WTC11 (cell line): Measurements from ENCODE around the gene PCSK4. TPM values are rescaled to one million over a fixed set of nuclear protein-coding genes. Genes with fewer than 3 reads are reported as not detected.

ENCODE experiments used
- ATAC-seq: fragments of 200-7000 bp; cut with Tn5 transposase; 2 replicates; pipeline ENCODE4 v1.10.0; 2021; ENCODE audit warnings: mild to moderate bottlenecking, moderate library complexity
- CTCF ChIA-PET: fragments of 300-600 bp; sonication (Branson Sonifier 250); formaldehyde crosslinking; loops from one replicate; lab custom pipeline; 2021; ENCODE audit warnings: antibody characterized with exemption; lab: Charles Lee
- POLR2A ChIA-PET: fragments of 350-600 bp; sonication (Branson Sonifier 250); formaldehyde crosslinking; loops from one replicate; lab custom pipeline; 2021; ENCODE audit warnings: antibody characterized with exemption; lab: Charles Lee
- DNase-seq: peaks from one replicate; pipeline ENCODE4 v3.0.0; 2021; ENCODE audit warnings: low spot score
- H3K27ac Mint-ChIP-seq: 2 replicates; pipeline ENCODE4 v1.8.0; 2021; ENCODE audit warnings: mixed read lengths
- H3K27me3 Mint-ChIP-seq: 2 replicates; pipeline ENCODE4 v1.8.0; 2021; ENCODE audit warnings: low read depth, mild to moderate bottlenecking, moderate library complexity, mixed read lengths
- H3K36me3 Mint-ChIP-seq: 2 replicates; pipeline ENCODE4 v1.8.0; 2021; ENCODE audit warnings: mixed read lengths
- H3K4me1 Mint-ChIP-seq: 2 replicates; pipeline ENCODE4 v1.8.0; 2022; ENCODE audit warnings: mixed read lengths
- H3K4me3 Mint-ChIP-seq: 2 replicates; pipeline ENCODE4 v1.8.0; 2021; ENCODE audit warnings: mild to moderate bottlenecking, moderate library complexity, mixed read lengths
- H3K9me3 Mint-ChIP-seq: 2 replicates; pipeline ENCODE4 v1.8.0; 2021; ENCODE audit warnings: mixed read lengths
- ESRRA ChIP-seq: sonication (generic); formaldehyde crosslinking; IDR thresholded peaks from 2 replicates; pipeline ENCODE4 v1.8.1; 2022; ENCODE audit warnings: mild to moderate bottlenecking, missing genetic modification reagents, borderline replicate concordance
- ETV6 ChIP-seq: sonication (generic); formaldehyde crosslinking; IDR thresholded peaks from 2 replicates; pipeline ENCODE4 v1.8.1; 2022; ENCODE audit warnings: mild to moderate bottlenecking, missing genetic modification reagents
- FOXJ3 ChIP-seq: sonication (generic); formaldehyde crosslinking; IDR thresholded peaks from 2 replicates; pipeline ENCODE4 v1.9.0; 2021; ENCODE audit warnings: missing genetic modification reagents, mild to moderate bottlenecking, borderline replicate concordance
- FOXK1 ChIP-seq: sonication (generic); formaldehyde crosslinking; IDR thresholded peaks from 2 replicates; pipeline ENCODE4 v1.8.0; 2022; ENCODE audit warnings: mild to moderate bottlenecking, moderate library complexity, missing genetic modification reagents
- GRHL2 ChIP-seq: fragments of 250-450 bp; sonication (Bioruptor Pico); IDR thresholded peaks from 2 replicates; pipeline ENCODE4 v1.8.0; 2022; ENCODE audit warnings: mild to moderate bottlenecking, moderate library complexity; ENCODE audit not compliant: insufficient replicate concordance, severe bottlenecking
- GTF2I ChIP-seq: fragments of 250-450 bp; sonication (Bioruptor Pico); conservative IDR thresholded peaks from 2 replicates; pipeline ENCODE4 v1.4.0; 2021; ENCODE audit warnings: mild to moderate bottlenecking
- JUN ChIP-seq: sonication (generic); formaldehyde crosslinking; IDR thresholded peaks from 2 replicates; pipeline ENCODE4 v1.8.0; 2023; ENCODE audit warnings: mild to moderate bottlenecking, missing genetic modification reagents
- NFATC4 ChIP-seq: fragments of 250-450 bp; sonication (Bioruptor Pico); IDR thresholded peaks from 2 replicates; pipeline ENCODE4 v1.9.0; 2021; ENCODE audit warnings: mild to moderate bottlenecking
- OVOL2 ChIP-seq: fragments of 250-450 bp; sonication (Bioruptor Pico); IDR thresholded peaks from 2 replicates; pipeline ENCODE4 v1.9.0; 2021; ENCODE audit warnings: mild to moderate bottlenecking, borderline replicate concordance
- TCF7 ChIP-seq: sonication (generic); formaldehyde crosslinking; IDR thresholded peaks from 2 replicates; pipeline ENCODE4 v1.8.0; 2022; ENCODE audit warnings: mild to moderate bottlenecking, low read depth, missing genetic modification reagents, moderate library complexity
- TEAD4 ChIP-seq: sonication (generic); formaldehyde crosslinking; IDR thresholded peaks from 2 replicates; pipeline ENCODE4 v1.8.0; 2022; ENCODE audit warnings: mild to moderate bottlenecking, missing genetic modification reagents
- TP53 ChIP-seq: sonication (generic); formaldehyde crosslinking; IDR thresholded peaks from 2 replicates; pipeline ENCODE4 v1.8.1; 2023; ENCODE audit warnings: mild to moderate bottlenecking, missing genetic modification reagents
- ZNF121 ChIP-seq: sonication (generic); formaldehyde crosslinking; IDR thresholded peaks from 2 replicates; pipeline ENCODE4 v1.8.0; 2023; ENCODE audit warnings: missing genetic modification reagents
- ZNF138 ChIP-seq: sonication (generic); formaldehyde crosslinking; conservative IDR thresholded peaks from 2 replicates; pipeline ENCODE4 v1.8.1; 2022; ENCODE audit warnings: mild to moderate bottlenecking, moderate library complexity, missing genetic modification reagents
- ZNF263 ChIP-seq: sonication (generic); formaldehyde crosslinking; IDR thresholded peaks from 2 replicates; pipeline ENCODE4 v1.8.1; 2022; ENCODE audit warnings: low read depth, mild to moderate bottlenecking, moderate library complexity, missing genetic modification reagents
- ZNF416 ChIP-seq: fragments of 250-450 bp; sonication (Bioruptor Pico); IDR thresholded peaks from 2 replicates; pipeline ENCODE4 v1.9.0; 2021; ENCODE audit warnings: mild to moderate bottlenecking, inconsistent platforms
- ZNF423 ChIP-seq: fragments of 250-450 bp; sonication (Bioruptor Pico); IDR thresholded peaks from 2 replicates; pipeline ENCODE4 v2.1.2; 2022; ENCODE audit warnings: mild to moderate bottlenecking, moderate library complexity
- total RNA-seq: library from RNA; stranded (reverse); gene quantifications from 3 replicates; pipeline ENCODE4 v1.2.3, GENCODE V29; 2021
- TF ChIP-seq, protein P1 (sequence below): sonication (generic); formaldehyde crosslinking; IDR thresholded peaks from 2 replicates; pipeline ENCODE4 v1.8.1; 2023; ENCODE audit warnings: mild to moderate bottlenecking, missing genetic modification reagents, borderline replicate concordance
- TF ChIP-seq, protein P2 (sequence below): sonication (generic); formaldehyde crosslinking; IDR thresholded peaks from 2 replicates; pipeline ENCODE4 v1.8.0; 2022; ENCODE audit warnings: mild to moderate bottlenecking, missing genetic modification reagents
- TF ChIP-seq, protein P3 (sequence below): sonication (generic); formaldehyde crosslinking; IDR thresholded peaks from 2 replicates; pipeline ENCODE4 v1.8.0; 2023; ENCODE audit warnings: missing genetic modification reagents
- TF ChIP-seq, protein P4 (sequence below): sonication (generic); formaldehyde crosslinking; IDR thresholded peaks from 2 replicates; pipeline ENCODE4 v1.8.0; 2022; ENCODE audit warnings: mild to moderate bottlenecking, missing genetic modification reagents
- TF ChIP-seq, protein P5 (sequence below): fragments of 250-450 bp; sonication (Bioruptor Pico); IDR thresholded peaks from 2 replicates; pipeline ENCODE4 v1.9.0; 2021; ENCODE audit warnings: moderate library complexity, mild to moderate bottlenecking, inconsistent platforms, borderline replicate concordance
- TF ChIP-seq, protein P6 (sequence below): fragments of 250-450 bp; sonication (Bioruptor Pico); IDR thresholded peaks from 2 replicates; pipeline ENCODE4 v2.1.2; 2022; ENCODE audit warnings: mild to moderate bottlenecking, moderate library complexity

The PCSK4 gene
- total RNA-seq, 1 experiment from 2014 or later: 22.4 TPM

DNA sequence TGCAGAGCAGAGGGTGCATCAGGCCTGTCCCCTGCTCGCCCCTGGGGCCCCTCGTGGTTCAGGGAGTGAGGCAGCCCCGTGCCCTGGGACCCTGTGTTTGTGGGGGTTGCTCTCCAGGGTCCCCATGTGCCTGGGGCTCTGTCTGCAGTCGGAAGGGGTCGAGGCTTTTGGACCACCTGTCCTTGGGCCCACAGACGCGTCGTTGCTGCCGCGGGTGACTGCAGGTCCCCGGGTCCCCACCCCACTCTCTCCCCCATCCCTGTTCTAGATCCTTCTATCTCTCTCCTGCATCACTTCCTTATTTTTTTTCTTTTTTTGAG, 1.9 kb downstream of the PCSK4 start:
- ATAC-seq: no peak
- no peak for TF ChIP-seq TP53 (CRISPR knock-in tag)
- TF ChIP-seq FOXK1 (CRISPR knock-in tag): no peak
- TF ChIP-seq, protein P1, sequence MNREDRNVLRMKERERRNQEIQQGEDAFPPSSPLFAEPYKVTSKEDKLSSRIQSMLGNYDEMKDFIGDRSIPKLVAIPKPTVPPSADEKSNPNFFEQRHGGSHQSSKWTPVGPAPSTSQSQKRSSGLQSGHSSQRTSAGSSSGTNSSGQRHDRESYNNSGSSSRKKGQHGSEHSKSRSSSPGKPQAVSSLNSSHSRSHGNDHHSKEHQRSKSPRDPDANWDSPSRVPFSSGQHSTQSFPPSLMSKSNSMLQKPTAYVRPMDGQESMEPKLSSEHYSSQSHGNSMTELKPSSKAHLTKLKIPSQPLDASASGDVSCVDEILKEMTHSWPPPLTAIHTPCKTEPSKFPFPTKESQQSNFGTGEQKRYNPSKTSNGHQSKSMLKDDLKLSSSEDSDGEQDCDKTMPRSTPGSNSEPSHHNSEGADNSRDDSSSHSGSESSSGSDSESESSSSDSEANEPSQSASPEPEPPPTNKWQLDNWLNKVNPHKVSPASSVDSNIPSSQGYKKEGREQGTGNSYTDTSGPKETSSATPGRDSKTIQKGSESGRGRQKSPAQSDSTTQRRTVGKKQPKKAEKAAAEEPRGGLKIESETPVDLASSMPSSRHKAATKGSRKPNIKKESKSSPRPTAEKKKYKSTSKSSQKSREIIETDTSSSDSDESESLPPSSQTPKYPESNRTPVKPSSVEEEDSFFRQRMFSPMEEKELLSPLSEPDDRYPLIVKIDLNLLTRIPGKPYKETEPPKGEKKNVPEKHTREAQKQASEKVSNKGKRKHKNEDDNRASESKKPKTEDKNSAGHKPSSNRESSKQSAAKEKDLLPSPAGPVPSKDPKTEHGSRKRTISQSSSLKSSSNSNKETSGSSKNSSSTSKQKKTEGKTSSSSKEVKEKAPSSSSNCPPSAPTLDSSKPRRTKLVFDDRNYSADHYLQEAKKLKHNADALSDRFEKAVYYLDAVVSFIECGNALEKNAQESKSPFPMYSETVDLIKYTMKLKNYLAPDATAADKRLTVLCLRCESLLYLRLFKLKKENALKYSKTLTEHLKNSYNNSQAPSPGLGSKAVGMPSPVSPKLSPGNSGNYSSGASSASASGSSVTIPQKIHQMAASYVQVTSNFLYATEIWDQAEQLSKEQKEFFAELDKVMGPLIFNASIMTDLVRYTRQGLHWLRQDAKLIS (CRISPR knock-in tag): no peak
- no peak for TF ChIP-seq FOXJ3 (CRISPR knock-in tag)
- TF ChIP-seq, protein P2, sequence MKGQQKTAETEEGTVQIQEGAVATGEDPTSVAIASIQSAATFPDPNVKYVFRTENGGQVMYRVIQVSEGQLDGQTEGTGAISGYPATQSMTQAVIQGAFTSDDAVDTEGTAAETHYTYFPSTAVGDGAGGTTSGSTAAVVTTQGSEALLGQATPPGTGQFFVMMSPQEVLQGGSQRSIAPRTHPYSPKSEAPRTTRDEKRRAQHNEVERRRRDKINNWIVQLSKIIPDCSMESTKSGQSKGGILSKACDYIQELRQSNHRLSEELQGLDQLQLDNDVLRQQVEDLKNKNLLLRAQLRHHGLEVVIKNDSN (CRISPR knock-in tag): no peak
- H3K9me3 Mint-ChIP-seq: no peaks in the 10 kb centered on the region

DNA sequence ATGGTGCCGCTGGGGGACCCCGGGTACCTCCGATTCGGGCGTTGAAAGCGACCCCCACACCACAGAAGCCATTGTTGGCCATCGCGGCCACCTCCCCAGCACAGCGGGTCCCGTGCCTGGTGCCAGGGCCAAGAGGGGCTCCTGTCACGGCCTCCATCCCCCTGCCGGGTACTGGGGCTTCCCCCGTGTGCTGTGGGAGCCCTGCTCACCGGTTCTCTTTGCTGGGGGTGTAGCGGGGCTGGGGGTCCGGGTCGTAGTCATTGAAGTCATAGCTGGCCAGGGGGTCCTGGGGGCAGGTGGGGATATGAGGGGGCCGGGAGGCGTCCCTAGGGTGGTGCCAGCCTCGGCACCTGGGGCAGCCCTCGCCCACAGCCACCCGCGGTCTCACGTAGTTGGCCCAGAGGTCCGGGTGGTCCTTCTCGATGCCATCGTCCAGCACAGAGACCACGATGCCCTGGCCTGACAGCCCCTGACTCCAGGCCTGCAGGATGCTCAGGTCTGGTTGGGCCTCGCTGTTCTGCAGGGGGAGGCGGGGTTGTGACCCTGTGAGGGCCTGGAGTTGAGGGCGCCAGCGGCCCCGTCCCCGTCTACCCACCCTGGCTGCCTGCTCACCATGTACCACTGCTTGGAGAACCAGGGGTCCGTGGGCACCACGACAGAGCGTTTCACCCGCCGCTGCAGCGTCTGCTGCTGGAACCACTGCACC, 2.4 kb downstream of the PCSK4 start:
- H3K9me3 Mint-ChIP-seq: no peaks in the 10 kb centered on the region
- no peak for ATAC-seq
- H3K27ac Mint-ChIP-seq: no peak overlapping the region
- H3K4me3 Mint-ChIP-seq: no peak overlapping the region
- TF ChIP-seq TEAD4 (CRISPR knock-in tag): no peak
- TF ChIP-seq, protein P3, sequence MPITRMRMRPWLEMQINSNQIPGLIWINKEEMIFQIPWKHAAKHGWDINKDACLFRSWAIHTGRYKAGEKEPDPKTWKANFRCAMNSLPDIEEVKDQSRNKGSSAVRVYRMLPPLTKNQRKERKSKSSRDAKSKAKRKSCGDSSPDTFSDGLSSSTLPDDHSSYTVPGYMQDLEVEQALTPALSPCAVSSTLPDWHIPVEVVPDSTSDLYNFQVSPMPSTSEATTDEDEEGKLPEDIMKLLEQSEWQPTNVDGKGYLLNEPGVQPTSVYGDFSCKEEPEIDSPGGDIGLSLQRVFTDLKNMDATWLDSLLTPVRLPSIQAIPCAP (CRISPR knock-in tag): no peak
- no peak for TF ChIP-seq TCF7 (CRISPR knock-in tag)
- no peak for TF ChIP-seq JUN (CRISPR knock-in tag)
- TF ChIP-seq ZNF263: no peak
- TF ChIP-seq ZNF423 (CRISPR knock-in tag): no peak
- TF ChIP-seq, protein P4, sequence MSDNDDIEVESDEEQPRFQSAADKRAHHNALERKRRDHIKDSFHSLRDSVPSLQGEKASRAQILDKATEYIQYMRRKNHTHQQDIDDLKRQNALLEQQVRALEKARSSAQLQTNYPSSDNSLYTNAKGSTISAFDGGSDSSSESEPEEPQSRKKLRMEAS: no peak
- no peak for TF ChIP-seq ZNF416 (CRISPR knock-in tag)
- TF ChIP-seq, all 79 proteins: peak for 0
- ChIA-PET POLR2A (no interaction called here), CTCF (no interaction called here)
- no peak for DNase-seq
- Mint-ChIP-seq H3K4me1 (peaks cover 6% of the 10 kb centered on the region), H3K27me3 (peaks cover 14% of the 10 kb centered on the region), H3K36me3 (no peaks in the 10 kb centered on the region)

More for the DNA sequence above, 1.9 kb downstream of the PCSK4 start:
- H3K4me3 Mint-ChIP-seq: no peak overlapping the region
- no peak overlapping the region for H3K27ac Mint-ChIP-seq
- H3K36me3 Mint-ChIP-seq: no peaks in the 10 kb centered on the region
- POLR2A ChIA-PET: no interaction called here
- H3K27me3 Mint-ChIP-seq: peaks cover 18% of the 10 kb centered on the region
- CTCF ChIA-PET: no interaction called here
- H3K4me1 Mint-ChIP-seq: peaks cover 6% of the 10 kb centered on the region
- no peak for DNase-seq

DNA sequence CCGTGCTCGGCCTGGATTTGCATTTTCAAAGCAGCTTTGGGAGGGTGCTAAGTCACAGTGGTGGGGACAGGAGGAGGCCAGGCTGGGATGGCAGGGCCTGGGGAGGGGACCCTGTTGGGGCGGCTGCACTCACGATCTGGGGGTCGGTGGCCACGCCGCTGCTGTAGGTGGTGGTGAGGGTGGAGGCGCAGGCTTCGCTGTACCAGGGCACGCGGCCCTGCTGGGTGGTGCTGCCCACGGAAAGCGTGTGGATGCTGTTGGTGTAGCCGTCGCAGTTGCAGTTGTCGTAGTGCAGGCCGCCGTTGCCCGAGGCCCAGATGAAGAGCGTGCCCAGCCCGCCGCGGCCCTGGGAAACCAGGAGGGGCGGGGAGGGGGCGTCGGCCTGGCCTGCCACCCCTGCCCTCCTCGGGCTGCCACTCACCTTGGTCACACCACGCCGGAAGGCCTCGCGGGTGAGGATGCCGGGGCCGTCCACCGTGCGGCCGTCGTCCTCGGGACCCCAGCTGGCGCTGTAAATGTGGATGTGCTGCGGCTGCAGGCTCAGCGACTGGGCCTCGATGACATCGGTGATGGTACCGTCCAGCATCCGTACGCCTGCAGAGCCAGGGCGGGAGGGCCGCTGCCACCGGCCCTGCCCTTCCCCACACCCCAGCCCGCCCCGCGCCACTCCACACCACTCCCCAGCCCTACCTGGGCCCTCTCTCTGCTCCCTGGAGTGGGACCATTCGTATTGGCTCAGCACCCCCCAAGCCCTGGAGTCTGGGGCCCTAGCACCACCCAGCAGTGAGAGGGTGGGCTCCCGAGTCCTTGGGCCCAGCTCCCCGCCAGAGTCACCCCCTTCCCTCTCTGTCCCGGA, 3.2 kb downstream of the PCSK4 start:
- TF ChIP-seq, protein P5, sequence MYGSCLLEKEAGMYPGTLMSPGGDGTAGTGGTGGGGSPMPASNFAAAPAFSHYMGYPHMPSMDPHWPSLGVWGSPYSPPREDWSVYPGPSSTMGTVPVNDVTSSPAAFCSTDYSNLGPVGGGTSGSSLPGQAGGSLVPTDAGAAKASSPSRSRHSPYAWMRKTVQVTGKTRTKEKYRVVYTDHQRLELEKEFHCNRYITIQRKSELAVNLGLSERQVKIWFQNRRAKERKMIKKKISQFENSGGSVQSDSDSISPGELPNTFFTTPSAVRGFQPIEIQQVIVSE (CRISPR knock-in tag): no peak
- TF ChIP-seq GTF2I (CRISPR knock-in tag) (no peak), ZNF263 (no peak), OVOL2 (no peak), ZNF121 (CRISPR knock-in tag) (no peak), ZNF416 (CRISPR knock-in tag) (no peak), GRHL2 (no peak), ETV6 (CRISPR knock-in tag) (no peak), ESRRA (no peak), ZNF138 (CRISPR knock-in tag) (no peak), NFATC4 (CRISPR knock-in tag) (no peak)
- TF ChIP-seq, protein P3 (CRISPR knock-in tag): no peak
- TF ChIP-seq, protein P6, sequence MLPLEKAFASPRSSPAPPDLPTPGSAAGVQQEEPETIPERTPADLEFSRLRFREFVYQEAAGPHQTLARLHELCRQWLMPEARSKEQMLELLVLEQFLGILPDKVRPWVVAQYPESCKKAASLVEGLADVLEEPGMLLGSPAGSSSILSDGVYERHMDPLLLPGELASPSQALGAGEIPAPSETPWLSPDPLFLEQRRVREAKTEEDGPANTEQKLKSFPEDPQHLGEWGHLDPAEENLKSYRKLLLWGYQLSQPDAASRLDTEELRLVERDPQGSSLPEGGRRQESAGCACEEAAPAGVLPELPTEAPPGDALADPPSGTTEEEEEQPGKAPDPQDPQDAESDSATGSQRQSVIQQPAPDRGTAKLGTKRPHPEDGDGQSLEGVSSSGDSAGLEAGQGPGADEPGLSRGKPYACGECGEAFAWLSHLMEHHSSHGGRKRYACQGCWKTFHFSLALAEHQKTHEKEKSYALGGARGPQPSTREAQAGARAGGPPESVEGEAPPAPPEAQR (CRISPR knock-in tag): no peak
- DNase-seq: no peak
- Mint-ChIP-seq H3K27me3 (peaks cover 6% of the 10 kb centered on the region), H3K9me3 (no peaks in the 10 kb centered on the region), H3K36me3 (no peaks in the 10 kb centered on the region), H3K4me1 (peaks cover 4% of the 10 kb centered on the region), H3K27ac (no peak overlapping the region), H3K4me3 (no peak overlapping the region)
- ChIA-PET CTCF (no interaction called here), POLR2A (no interaction called here)
- no peak for ATAC-seq
